MM.1S (cell line): ENCODE data around the gene ZNF625.

Experiments used
- DNase-seq: peaks from one replicate; pipeline ENCODE4 v3.0.0-alpha.2; 2015
- H2AFZ ChIP-seq: fragments of 300-600 bp; sonication (generic); 2 replicates; pipeline ENCODE4 v1.6.0; 2016; ENCODE audit warnings: antibody characterized with exemption, low read length
- H3F3A ChIP-seq: fragments of 300-600 bp; sonication (generic); 2 replicates; pipeline ENCODE4 v1.6.1; 2016; ENCODE audit warnings: mild to moderate bottlenecking, antibody characterized with exemption, low read length, moderate library complexity, mixed read lengths; ENCODE audit not compliant: insufficient read depth
- H3K27ac ChIP-seq: fragments of 300-600 bp; sonication (generic); 2 replicates; pipeline ENCODE4 v1.5.1; 2016; ENCODE audit warnings: mild to moderate bottlenecking, low read length
- H3K27me3 ChIP-seq: fragments of 300-600 bp; sonication (generic); replicated peaks from 2 replicates; pipeline ENCODE4 v1.6.0; 2016; ENCODE audit warnings: low read length; ENCODE audit not compliant: insufficient read depth
- H3K36me3 ChIP-seq: fragments of 300-600 bp; sonication (generic); replicated peaks from 2 replicates; pipeline ENCODE4 v1.6.1; 2016; ENCODE audit warnings: mild to moderate bottlenecking, low read length, mixed read lengths; ENCODE audit not compliant: insufficient read depth
- H3K4me1 ChIP-seq: fragments of 300-600 bp; sonication (generic); 2 replicates; pipeline ENCODE4 v1.6.1; 2016; ENCODE audit warnings: low read length, mixed read lengths
- H3K4me2 ChIP-seq: fragments of 300-600 bp; sonication (generic); 2 replicates; pipeline ENCODE4 v1.6.0; 2016; ENCODE audit warnings: low read depth, low read length
- H3K4me3 ChIP-seq: fragments of 300-600 bp; sonication (generic); 2 replicates; pipeline ENCODE4 v1.5.1; 2016; ENCODE audit warnings: low read length, mixed read lengths
- H3K79me2 ChIP-seq: fragments of 300-600 bp; sonication (generic); 2 replicates; pipeline ENCODE4 v1.6.1; 2016; ENCODE audit warnings: mixed run types, low read length, mixed read lengths
- H3K9ac ChIP-seq: fragments of 300-600 bp; sonication (generic); 2 replicates; pipeline ENCODE4 v1.6.1; 2016; ENCODE audit warnings: low read length, mixed read lengths
- H3K9me2 ChIP-seq: fragments of 300-600 bp; sonication (generic); replicated peaks from 2 replicates; pipeline ENCODE4 v1.6.1; 2016; ENCODE audit warnings: mild to moderate bottlenecking, low read length, mixed read lengths; ENCODE audit not compliant: insufficient read depth
- H3K9me3 ChIP-seq: fragments of 300-600 bp; sonication (generic); replicated peaks from 2 replicates; pipeline ENCODE4 v1.6.1; 2016; ENCODE audit warnings: mild to moderate bottlenecking, low read length, mixed read lengths; ENCODE audit not compliant: insufficient read depth
- H4K20me1 ChIP-seq: fragments of 300-600 bp; sonication (generic); 2 replicates; pipeline ENCODE4 v1.6.1; 2016; ENCODE audit warnings: mild to moderate bottlenecking, low read length, moderate library complexity, mixed read lengths; ENCODE audit not compliant: insufficient read depth
- CTCF ChIP-seq: fragments of 300-600 bp; sonication (generic); IDR thresholded peaks from 2 replicates; pipeline ENCODE4 v1.5.1; 2016; ENCODE audit warnings: antibody characterized with exemption, low read length, mixed read lengths
- EZH2 ChIP-seq: fragments of 300-600 bp; sonication (generic); optimal IDR thresholded peaks from 2 replicates; pipeline ENCODE3; 2017; ENCODE audit warnings: low read depth, mild to moderate bottlenecking, antibody characterized with exemption, low read length, mixed read lengths
- EZH2phosphoT487 ChIP-seq: fragments of 300-600 bp; sonication (generic); IDR thresholded peaks from 2 replicates; pipeline ENCODE4 v1.6.1; 2018; ENCODE audit warnings: antibody characterized with exemption, low read length

ZNF625 gene

GRCh38 chr19:12117201-12117970 lies 39.1 kb downstream of the ZNF625 start:
- Histone ChIP-seq H3K9me3 (no peaks in the 10 kb centered on the region), H3K4me2 (no peak overlapping the region), H3K4me1 (no peaks in the 10 kb centered on the region), H3K4me3 (no peak overlapping the region), H3K9ac (no peak overlapping the region), H3K36me3 (no peaks in the 10 kb centered on the region), H3K27ac (no peak overlapping the region), H3K79me2 (no peaks in the 10 kb centered on the region), H3K9me2 (no peaks in the 10 kb centered on the region), H3F3A (no peaks in the 10 kb centered on the region), H4K20me1 (no peaks in the 10 kb centered on the region), H2AFZ (no peak overlapping the region), H3K27me3 (no peaks in the 10 kb centered on the region)
- DNase-seq, result no peak
- TF ChIP-seq CTCF (no peak), EZH2phosphoT487 (no peak), EZH2 (no peak)

- no peaks in the 10 kb centered on the region for H3K27me3 ChIP-seq
- H3K79me2 ChIP-seq, result no peaks in the 10 kb centered on the region
- no peak overlapping the region for H3K4me3 ChIP-seq
- no peaks in the 10 kb centered on the region for H3F3A ChIP-seq
- H3K9me2 ChIP-seq, result no peaks in the 10 kb centered on the region
- H3K27ac ChIP-seq, result no peak overlapping the region
- H3K9me3 ChIP-seq, result no peaks in the 10 kb centered on the region
- H3K36me3 ChIP-seq, result no peaks in the 10 kb centered on the region; the same call in 1 of the 2 replicates
- no peak for DNase-seq
- no peaks in the 10 kb centered on the region for H4K20me1 ChIP-seq
- no peak overlapping the region for H2AFZ ChIP-seq
- no peak for TF ChIP-seq CTCF
- TF ChIP-seq EZH2phosphoT487, result no peak
- no peak for TF ChIP-seq EZH2
- H3K4me2 ChIP-seq, result no peak overlapping the region
- no peak overlapping the region for H3K9ac ChIP-seq
- no peaks in the 10 kb centered on the region for H3K4me1 ChIP-seq
These were observed 43.4 kb downstream of the ZNF625 start for GRCh38 chr19:12113121-12113520.

GRCh38 chr19:12112701-12113100 lies 43.8 kb downstream of the ZNF625 start:
- no peak overlapping the region for H3K9ac ChIP-seq
- H3K79me2 ChIP-seq, result no peaks in the 10 kb centered on the region
- no peak overlapping the region for H3K4me3 ChIP-seq
- no peak overlapping the region for H3K4me2 ChIP-seq
- H2AFZ ChIP-seq, result no peak overlapping the region
- H3F3A ChIP-seq, result no peaks in the 10 kb centered on the region
- DNase-seq, result no peak
- no peaks in the 10 kb centered on the region; the same call in 1 of the 2 replicates for H3K36me3 ChIP-seq
- TF ChIP-seq EZH2phosphoT487 (no peak), CTCF (no peak), EZH2 (no peak)
- no peaks in the 10 kb centered on the region for H3K27me3 ChIP-seq
- no peak overlapping the region for H3K27ac ChIP-seq
- no peaks in the 10 kb centered on the region for H3K9me3 ChIP-seq
- no peaks in the 10 kb centered on the region for H3K4me1 ChIP-seq
- no peaks in the 10 kb centered on the region for H4K20me1 ChIP-seq
- no peaks in the 10 kb centered on the region for H3K9me2 ChIP-seq
